ENCODE results near the gene SMYD3. TPM values are rescaled to one million over a fixed set of nuclear protein-coding genes. Genes with fewer than 3 reads are reported as not detected.

SMYD3 gene
- total RNA-seq, 2 experiments from 2014 or later: 22.6 to 24.6 TPM

DNA sequence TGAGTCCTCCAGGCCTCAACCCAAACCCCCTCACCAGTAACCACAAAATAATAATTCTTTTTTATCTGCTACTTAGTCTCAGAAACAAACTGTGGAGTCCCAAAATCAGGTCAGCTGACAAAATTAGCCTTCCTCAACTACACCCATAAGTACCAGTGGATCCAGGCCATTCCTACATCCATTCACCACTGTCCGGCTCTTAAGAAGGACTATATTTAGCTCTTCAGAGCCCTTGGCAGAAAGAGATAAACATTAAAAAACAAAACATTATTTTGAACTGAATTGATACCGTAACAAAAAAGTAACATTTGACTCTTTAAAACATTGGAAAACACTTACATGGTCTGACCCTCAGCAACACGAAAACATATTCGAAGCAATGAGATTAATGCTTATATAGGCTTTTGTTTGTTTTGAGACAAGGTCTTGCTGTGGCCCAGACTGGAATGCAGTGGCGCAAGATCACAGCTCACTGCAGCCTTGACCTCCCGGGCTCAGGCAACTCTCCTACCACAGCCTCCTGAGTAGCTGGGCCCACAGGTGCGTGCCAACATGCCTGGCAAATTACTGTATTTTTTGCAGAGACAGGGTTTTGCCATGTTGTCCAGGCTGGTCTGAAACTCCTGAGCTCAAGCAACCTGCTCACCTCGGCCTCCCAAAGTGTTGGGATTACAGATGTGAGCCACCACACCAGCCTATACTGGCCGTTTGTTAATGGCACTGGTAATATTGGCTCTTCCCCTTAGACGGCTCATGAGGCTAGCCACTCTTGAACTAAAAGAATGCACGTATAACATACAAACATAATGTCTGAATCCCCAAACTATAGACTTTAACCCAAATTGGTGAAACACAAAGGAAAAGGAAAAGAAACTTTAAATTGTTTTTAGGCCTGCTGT, 330.7 kb downstream of the SMYD3 start:
- DNase-seq: no peak
- Mint-ChIP-seq H3K27me3 (no peaks in the 10 kb centered on the region), H3K27ac (no peak overlapping the region), H3K4me1 (ENCODE audit: low read depth) (no peaks in the 10 kb centered on the region), H3K36me3 (ENCODE audit: low read depth) (peaks cover 5% of the 10 kb centered on the region), H3K9me3 (no peaks in the 10 kb centered on the region), H3K4me3 (no peak overlapping the region)
- intact Hi-C loops (cut with micrococcal nuclease): no loop called here
- ChIA-PET CTCF (no interaction called here), POLR2A (no interaction called here)
- TF ChIP-seq CTCF (IDR thresholded peaks at IDR 0.05): no peak
- ATAC-seq: no peak

DNA sequence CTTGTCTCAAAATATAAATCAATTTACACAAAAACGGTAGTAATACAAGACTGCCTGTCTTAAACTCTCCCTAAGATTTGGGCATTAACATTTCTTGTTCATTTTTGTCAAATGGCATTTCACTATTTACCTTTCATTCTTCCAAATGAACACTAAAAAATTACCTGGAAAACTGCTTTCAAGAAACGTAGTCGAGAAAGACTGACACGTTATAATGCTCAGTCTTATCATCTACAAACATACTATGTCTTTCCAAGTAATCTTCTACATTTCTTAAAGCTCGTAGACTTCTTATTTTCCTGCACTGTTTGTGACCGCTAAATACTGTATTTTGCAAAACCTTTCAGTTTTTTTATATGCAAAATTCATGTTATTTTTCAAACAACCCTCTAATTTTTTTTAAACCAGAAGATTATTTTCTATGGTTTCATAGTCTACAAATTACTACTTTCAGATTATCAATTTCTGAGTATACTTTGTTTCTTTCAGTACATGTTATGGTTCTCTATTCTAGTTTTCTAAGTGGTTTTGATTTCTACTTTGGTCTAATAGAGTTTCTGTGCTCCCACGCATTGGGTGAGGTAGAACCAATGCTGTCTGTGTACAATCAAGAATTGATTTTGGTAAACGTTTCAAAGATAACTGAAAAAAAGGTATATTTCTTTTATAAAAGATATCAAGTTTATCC, 336.4 kb downstream of the SMYD3 start:
- Mint-ChIP-seq H3K36me3 (ENCODE audit: low read depth) (peaks cover 3% of the 10 kb centered on the region), H3K9me3 (no peaks in the 10 kb centered on the region)

DNA sequence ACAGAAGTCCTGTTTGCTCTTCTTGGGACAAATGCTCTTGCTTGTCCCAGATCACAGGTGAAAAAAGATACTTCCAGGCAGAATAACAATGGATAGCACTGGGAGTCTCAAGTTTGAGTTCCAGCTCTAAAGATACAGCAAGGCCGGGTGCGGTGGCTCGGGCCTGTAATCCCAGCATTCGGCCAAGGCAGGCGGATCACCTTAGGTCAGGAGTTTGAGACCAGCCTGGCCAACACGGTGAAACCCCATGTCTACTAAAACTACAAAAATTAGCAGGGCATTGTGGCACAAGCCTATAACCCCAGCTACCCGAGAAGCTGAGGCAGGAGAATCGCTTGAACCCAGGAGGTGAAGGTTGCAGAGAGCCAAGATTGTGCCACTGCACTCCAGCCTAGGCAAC, 337.6 kb downstream of the SMYD3 start:
- H3K27ac Mint-ChIP-seq: no peak overlapping the region
- ChIA-PET POLR2A (no interaction called here), CTCF (no interaction called here)
- no peaks in the 10 kb centered on the region for H3K27me3 Mint-ChIP-seq
- peaks cover 3% of the 10 kb centered on the region for H3K36me3 Mint-ChIP-seq (ENCODE audit: low read depth)
- intact Hi-C loops (cut with micrococcal nuclease): no loop called here
- DNase-seq: no peak
- no peaks in the 10 kb centered on the region for H3K9me3 Mint-ChIP-seq
- no peak overlapping the region for H3K4me3 Mint-ChIP-seq
- no peaks in the 10 kb centered on the region for H3K4me1 Mint-ChIP-seq (ENCODE audit: low read depth)
- ATAC-seq: no peak
- no peak for TF ChIP-seq CTCF (IDR thresholded peaks at IDR 0.05)

More for the DNA sequence above, 336.4 kb downstream of the SMYD3 start:
- POLR2A ChIA-PET: no interaction called here
- H3K4me3 Mint-ChIP-seq: no peak overlapping the region
- no peak overlapping the region for H3K27ac Mint-ChIP-seq
- DNase-seq: no peak
- intact Hi-C loops (cut with micrococcal nuclease): no loop called here
- H3K27me3 Mint-ChIP-seq: no peaks in the 10 kb centered on the region
- H3K4me1 Mint-ChIP-seq (ENCODE audit: low read depth): no peaks in the 10 kb centered on the region
- no peak for ATAC-seq
- CTCF ChIA-PET: no interaction called here
- TF ChIP-seq CTCF (IDR thresholded peaks at IDR 0.05): no peak

DNA sequence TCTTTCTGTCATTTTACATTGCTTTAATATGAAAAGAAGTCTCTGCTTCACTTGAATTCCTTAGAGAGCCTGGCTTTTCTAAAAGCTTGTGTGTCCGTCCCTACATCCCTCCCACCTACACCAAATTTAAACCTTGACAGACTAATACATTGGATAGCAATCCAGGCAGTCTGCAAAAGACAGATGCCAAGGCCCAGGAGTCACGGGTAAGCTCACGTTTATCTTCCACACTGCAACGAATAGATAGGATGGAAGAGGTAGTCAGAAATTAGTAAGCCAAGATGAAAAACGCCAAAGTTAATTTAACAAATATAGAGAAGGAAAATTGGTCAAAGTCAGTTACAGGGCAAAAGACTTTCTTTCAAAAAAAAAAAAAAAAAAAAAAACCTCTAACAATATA, 338.1 kb downstream of the SMYD3 start:
- Mint-ChIP-seq H3K9me3 (no peaks in the 10 kb centered on the region), H3K27ac (no peak overlapping the region), H3K27me3 (no peaks in the 10 kb centered on the region), H3K4me3 (no peak overlapping the region), H3K36me3 (ENCODE audit: low read depth) (peaks cover 3% of the 10 kb centered on the region), H3K4me1 (ENCODE audit: low read depth) (no peaks in the 10 kb centered on the region)
- ChIA-PET CTCF (no interaction called here), POLR2A (no interaction called here)
- no peak for DNase-seq
- no peak for ATAC-seq
- intact Hi-C loops (cut with micrococcal nuclease): no loop called here
- TF ChIP-seq CTCF (IDR thresholded peaks at IDR 0.05): no peak

DNA sequence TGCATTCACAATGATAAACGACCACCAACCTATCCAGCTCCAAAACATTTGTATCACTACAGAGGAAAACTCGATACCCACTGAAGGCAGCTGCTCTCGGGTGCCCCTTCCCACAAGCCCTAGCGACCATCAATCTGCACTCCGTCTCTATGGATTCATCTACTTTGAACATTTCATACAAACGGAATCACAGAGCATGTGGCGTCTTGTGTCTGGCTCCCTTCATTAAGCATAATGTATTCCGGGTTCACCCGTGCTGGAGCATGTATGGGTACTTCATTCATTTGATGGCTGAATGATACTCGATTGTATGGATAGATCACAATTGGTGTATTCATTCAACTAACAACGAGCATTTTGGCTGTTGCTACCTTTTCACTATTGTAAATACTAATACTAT, 340.2 kb downstream of the SMYD3 start:
- Mint-ChIP-seq H3K4me3 (no peak overlapping the region), H3K9me3 (no peaks in the 10 kb centered on the region), H3K27me3 (no peaks in the 10 kb centered on the region), H3K36me3 (ENCODE audit: low read depth) (peaks cover 3% of the 10 kb centered on the region), H3K27ac (no peak overlapping the region), H3K4me1 (ENCODE audit: low read depth) (no peaks in the 10 kb centered on the region)
- DNase-seq (no peak), ATAC-seq (no peak)
- ChIA-PET CTCF (no interaction called here), POLR2A (no interaction called here)
- TF ChIP-seq CTCF (IDR thresholded peaks at IDR 0.05): no peak
- intact Hi-C loops (cut with micrococcal nuclease): no loop called here
